H1 (cell line): ENCODE data around the gene CDH1. TPM values are rescaled to one million over a fixed set of nuclear protein-coding genes. Genes with fewer than 3 reads are reported as not detected.
"Not testable (repeated sequence)": the region's sequence is repeated elsewhere in the genome, so short reads cannot be mapped to it uniquely, and the experiment has no call there.

Experiments used
- CTCF ChIA-PET: fragments of 300-600 bp; sonication (Branson Sonifier 250); formaldehyde crosslinking; loops from one replicate; lab custom pipeline; 2021; ENCODE audit not compliant: partially characterized antibody; lab: Charles Lee
- POLR2A ChIA-PET: fragments of 300-600 bp; sonication (Branson Sonifier 250); formaldehyde crosslinking; loops from one replicate; lab custom pipeline; 2021; ENCODE audit warnings: inconsistent platforms; ENCODE audit not compliant: partially characterized antibody; lab: Charles Lee
- DNase-seq, 2 experiments: peaks; one replicate each; pipeline versions ENCODE4 v3.0.0 to v3.0.0-alpha.2; 2010 to 2022; ENCODE audit warnings: low spot score in 2 of 2, low read depth in 1 of 2, mixed read lengths in 1 of 2
- FAIRE-seq: peaks from 2 replicates; lab custom pipeline; 2011; peaks lifted over from hg19 to GRCh38; lab: Jason Lieb, UNC
- H2AFZ ChIP-seq: 2 replicates; pipeline ENCODE4 v1.8.1; 2012; ENCODE audit warnings: low read length, inconsistent platforms
- H2AK5ac ChIP-seq: 2 replicates; pipeline ENCODE4 v1.6.1; 2013; ENCODE audit warnings: low read depth, low read length
- H2BK120ac ChIP-seq: replicated peaks from 2 replicates; pipeline ENCODE3; 2013; ENCODE audit warnings: low read depth, low read length, inconsistent platforms
- H2BK12ac ChIP-seq: 2 replicates; pipeline ENCODE4 v1.6.1; 2013; ENCODE audit warnings: low read depth, low read length
- H2BK15ac ChIP-seq: 2 replicates; pipeline ENCODE4 v1.6.1; 2013; ENCODE audit warnings: low read length
- H2BK20ac ChIP-seq: 2 replicates; pipeline ENCODE4 v1.6.1; 2013; ENCODE audit warnings: low read length
- H2BK5ac ChIP-seq: 2 replicates; pipeline ENCODE4 v1.6.1; 2013; ENCODE audit warnings: low read depth, low read length
- H3K14ac ChIP-seq: 2 replicates; pipeline ENCODE4 v1.6.1; 2013; ENCODE audit warnings: inconsistent platforms; ENCODE audit not compliant: insufficient read length
- H3K18ac ChIP-seq: 2 replicates; pipeline ENCODE4 v1.6.1; 2013; ENCODE audit warnings: low read length; ENCODE audit errors: extremely low read depth
- H3K23ac ChIP-seq: 2 replicates; pipeline ENCODE4 v1.6.1; 2013; ENCODE audit warnings: inconsistent platforms; ENCODE audit not compliant: insufficient read length
- H3K23me2 ChIP-seq: 2 replicates; pipeline ENCODE4 v1.6.1; 2013; ENCODE audit warnings: low read depth, low read length
- H3K27ac ChIP-seq: 2 replicates; pipeline ENCODE4 v1.6.1; 2011; ENCODE audit warnings: low read depth, low read length, inconsistent platforms
- H3K27me3 ChIP-seq, 4 experiments: replicated peaks in 1 of 4; 1 replicate in 1 of 4; 2 replicates in 3 of 4; pipeline versions ENCODE4 v1.6.1 to v1.8.1; 2011 to 2013; ENCODE audit warnings: low read length in 3 of 4, mild to moderate bottlenecking in 3 of 4, inconsistent platforms in 2 of 4, mixed read lengths in 2 of 4, moderate library complexity in 1 of 4; ENCODE audit not compliant: control insufficient read depth in 3 of 4, insufficient read depth in 3 of 4; ENCODE audit errors: extremely low read depth in 1 of 4
- H3K36me3 ChIP-seq, 4 experiments: 2 replicates each; pipeline versions ENCODE4 v1.6.1 to v1.8.1; 2011 to 2013; ENCODE audit warnings: mild to moderate bottlenecking in 4 of 4, low read length in 3 of 4, moderate library complexity in 2 of 4, control low read depth in 1 of 4, inconsistent platforms in 1 of 4; ENCODE audit not compliant: insufficient read depth in 4 of 4, control insufficient read depth in 2 of 4
- H3K4ac ChIP-seq: replicated peaks from 2 replicates; pipeline ENCODE3; 2013; ENCODE audit warnings: low read length, low read depth, mixed read lengths, inconsistent platforms; ENCODE audit not compliant: insufficient read length
- H3K4me1 ChIP-seq, 4 experiments: replicated peaks in 1 of 4; 1 replicate in 1 of 4; 2 replicates in 3 of 4; pipeline versions ENCODE4 v1.6.1 to v1.8.1; 2011 to 2013; ENCODE audit warnings: low read length in 3 of 4, inconsistent platforms in 2 of 4, mixed read lengths in 1 of 4; ENCODE audit not compliant: insufficient read depth in 4 of 4, control insufficient read depth in 3 of 4
- H3K4me2 ChIP-seq, 2 experiments: 2 replicates each; pipeline versions ENCODE4 v1.6.1 to v1.8.1; 2011 to 2013; ENCODE audit warnings: low read depth in 2 of 2, low read length in 2 of 2, control low read depth in 1 of 2, inconsistent platforms in 1 of 2, mild to moderate bottlenecking in 1 of 2; ENCODE audit not compliant: insufficient read depth in 1 of 2
- H3K4me3 ChIP-seq, 4 experiments: fragments of 200-600, 300-600 bp in 1 of 4; sonication (generic), shearing (Covaris generic), sonication (Bioruptor Twin) in 1 of 4; 2 replicates each; pipeline versions ENCODE4 v1.5.1 to v1.8.1; 2011 to 2016; ENCODE audit warnings: low read length in 4 of 4, low read depth in 3 of 4, control low read depth in 2 of 4, inconsistent platforms in 2 of 4, mild to moderate bottlenecking in 2 of 4, mixed read lengths in 1 of 4, moderate library complexity in 1 of 4; ENCODE audit not compliant: insufficient read depth in 2 of 4; ENCODE audit errors: extremely low read depth in 1 of 4
- H3K56ac ChIP-seq: replicated peaks from 2 replicates; pipeline ENCODE3; 2013; ENCODE audit warnings: low read depth, mild to moderate bottlenecking, mixed read lengths, low read length, inconsistent platforms; ENCODE audit not compliant: insufficient read length
- H3K79me1 ChIP-seq: 2 replicates; pipeline ENCODE4 v1.6.1; 2013; ENCODE audit warnings: low read depth, low read length, control low read depth
- H3K79me2 ChIP-seq, 2 experiments: 2 replicates each; pipeline versions ENCODE4 v1.6.1 to v1.8.1; 2012 to 2013; ENCODE audit warnings: low read length in 2 of 2, mild to moderate bottlenecking in 2 of 2, inconsistent platforms in 1 of 2; ENCODE audit not compliant: insufficient read depth in 2 of 2, control insufficient read depth in 1 of 2
- H3K9ac ChIP-seq, 4 experiments: replicated peaks in 1 of 4; 1 replicate in 1 of 4; 2 replicates in 3 of 4; pipeline versions ENCODE4 v1.6.1 to v1.8.1; 2011 to 2013; ENCODE audit warnings: low read depth in 3 of 4, low read length in 3 of 4, control low read depth in 2 of 4, mild to moderate bottlenecking in 2 of 4, moderate library complexity in 2 of 4, inconsistent platforms in 1 of 4; ENCODE audit errors: extremely low read depth in 1 of 4
- H3K9me3 ChIP-seq, 2 experiments: 2 replicates each; pipeline versions ENCODE4 v1.6.1 to v1.8.1; 2012 to 2013; ENCODE audit warnings: mild to moderate bottlenecking in 2 of 2, moderate library complexity in 2 of 2, control low read depth in 1 of 2, inconsistent platforms in 1 of 2, low read depth in 1 of 2, low read length in 1 of 2, mixed read lengths in 1 of 2; ENCODE audit not compliant: insufficient read depth in 2 of 2
- H4K20me1 ChIP-seq, 2 experiments: replicated peaks in 1 of 2; 2 replicates each; pipeline versions ENCODE3 to v1.8.1; 2011 to 2013; ENCODE audit warnings: inconsistent platforms in 2 of 2, low read length in 2 of 2, mild to moderate bottlenecking in 1 of 2; ENCODE audit not compliant: insufficient read depth in 2 of 2, control insufficient read depth in 1 of 2
- H4K5ac ChIP-seq: 2 replicates; pipeline ENCODE4 v1.6.1; 2013; ENCODE audit warnings: low read length, low read depth, mixed read lengths, inconsistent platforms; ENCODE audit not compliant: insufficient read length
- H4K8ac ChIP-seq: 2 replicates; pipeline ENCODE4 v1.8.0; 2013; ENCODE audit warnings: mild to moderate bottlenecking, moderate library complexity, low read length, inconsistent platforms; ENCODE audit not compliant: insufficient read depth; ENCODE audit errors: extremely low read depth
- H4K91ac ChIP-seq: replicated peaks from 2 replicates; pipeline ENCODE3; 2013; ENCODE audit warnings: low read length, mixed read lengths, inconsistent platforms; ENCODE audit not compliant: insufficient read length
- TCF12 ChIP-seq: IDR thresholded peaks from 2 replicates; pipeline ENCODE4 v1.6.1; 2011; ENCODE audit warnings: low read depth, mild to moderate bottlenecking, low read length
- ZNF274 ChIP-seq: IDR thresholded peaks from 2 replicates; pipeline ENCODE4 v1.7.0; 2012; ENCODE audit warnings: low read length, borderline replicate concordance; ENCODE audit errors: extremely low read depth
- WGBS, 2 experiments: shearing (Covaris generic) in 1 of 2; methylation state at CpG; one replicate each; pipeline versions ENCODE4 v1.1.6 to v1.1.7; 2013 to 2015; ENCODE audit warnings: low lambda C conversion rate in 2 of 2, mixed read lengths in 2 of 2, inconsistent platforms in 1 of 2, low coverage in 1 of 2, missing lambda C conversion rate in 1 of 2; ENCODE audit not compliant: insufficient replicate concordance in 2 of 2, insufficient coverage in 1 of 2, insufficient read length in 1 of 2; ENCODE audit errors: extremely low coverage in 1 of 2, missing lambda C conversion rate in 1 of 2; 5-methylcytosine and 5-hydroxymethylcytosine counted together
- polyA plus RNA-seq, 7 experiments: library from polyadenylated mRNA; depleted of rRNA in 3 of 7; stranded (reverse) in 5 of 7; unstranded in 2 of 7; fragments of >200 nt in 5 of 7; fragments of 200-250 nt in 2 of 7; gene quantifications; 1 replicate in 5 of 7; 2 replicates in 1 of 7; 4 replicates in 1 of 7; pipeline versions ENCODE4 v1.2.1 to v1.2.3, GENCODE V29; 2011 to 2013; ENCODE audit warnings: missing spikeins in 2 of 7, mixed read lengths in 2 of 7
- total RNA-seq: library from RNA; stranded (reverse); fragmentation: NEBNext Ultra II Directional; extraction: Animal tissue kit (Norgen Biotek cat#: 25700); gene quantifications from 2 replicates; pipeline ENCODE4 v1.2.1, GENCODE V29; 2021

CDH1 gene
- total and polyA plus RNA-seq, 2 of the 8 experiments (the other 6 are each of a cell fraction or from before 2014, with no cell fraction given) = 133 to 265 TPM

- TF ChIP-seq ZNF274 (no peak), TCF12 (no peak)
Measured at GRCh38 chr16:68839831-68840230, 102.7 kb downstream of the CDH1 start (continued).

- H3K23me2 ChIP-seq, H3K56ac ChIP-seq, H2BK5ac ChIP-seq, H3K14ac ChIP-seq, H3K27me3 ChIP-seq, H3K9ac ChIP-seq, DNase-seq, H3K79me1 ChIP-seq, H4K91ac ChIP-seq, H3K79me2 ChIP-seq, H2AK5ac ChIP-seq, H4K8ac ChIP-seq, H2BK20ac ChIP-seq, H4K5ac ChIP-seq, H2BK12ac ChIP-seq, H2BK120ac ChIP-seq, H3K23ac ChIP-seq, H3K4ac ChIP-seq, H4K20me1 ChIP-seq, H3K36me3 ChIP-seq, H3K4me1 ChIP-seq, H2BK15ac ChIP-seq, H3K27ac ChIP-seq, FAIRE-seq, H3K18ac ChIP-seq, H3K9me3 ChIP-seq: not testable (repeated sequence)
- Histone ChIP-seq H3K4me2 (peak overlapping the region; percentile 66 to 87), H2AFZ (0 out of 2 replicates have a peak overlapping the region, but pooled peaks have one; percentile 43), H3K4me3 (peak overlapping the region; percentile 72 to 91 (median 80))
- WGBS, 2 experiments = 68% methylated on average over 23 of the region's 23 CpGs; no CpG with 5 or more reads in 1 of the 2 experiments
- POLR2A ChIA-PET = interaction anchor here (0.7 to 3.2 kb wide), 7 partner anchors 9 to 488 kb away, joined by 3 to 12 read pairs (median 4); partner anchors contain the start of gene PDF
- CTCF ChIA-PET = interaction anchor here (1.2 to 3.3 kb wide), 7 partner anchors 8 to 252 kb away, joined by 3 to 12 read pairs (median 5); no protein-coding TSS in a partner anchor
Measured at GRCh38 chr16:68842964-68843481, 105.9 kb downstream of the CDH1 start.
